Erythroblast (primary cell): ENCODE data around the gene BCL2.

ENCODE experiments used
- DNase-seq, 2 experiments: peaks; one replicate each; lab custom pipeline; 2025; lab: John Stamatoyannopoulos, UW
- GATA1 ChIP-seq: IDR thresholded peaks from 2 replicates; pipeline ENCODE4 v1.6.1; 2011; ENCODE audit warnings: low read depth, mild to moderate bottlenecking, control low read depth, low read length, moderate library complexity
- POLR2A ChIP-seq: IDR thresholded peaks from 2 replicates; pipeline ENCODE4 v1.6.1; 2011; ENCODE audit warnings: mild to moderate bottlenecking, low read length

The BCL2 gene

DNA sequence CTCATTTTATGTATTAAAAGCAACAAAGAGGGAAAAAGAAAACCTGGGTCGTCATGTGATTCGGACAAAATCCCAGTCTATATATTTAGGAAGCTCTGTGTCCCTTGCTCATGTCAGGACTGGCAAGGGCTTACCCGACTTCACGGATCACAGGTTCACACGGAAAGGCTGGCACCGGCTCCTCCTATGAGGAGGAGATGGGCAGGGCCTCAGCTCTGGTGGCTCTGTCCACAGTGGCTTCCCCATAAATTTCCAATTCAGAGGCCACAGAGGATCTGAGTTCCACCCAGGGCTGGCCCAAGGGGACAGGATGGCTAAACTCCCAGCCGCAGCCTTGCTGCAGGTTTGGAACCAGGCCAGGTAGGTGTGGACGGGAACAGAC lies 186.8 kb downstream of the BCL2 start:
- TF ChIP-seq GATA1 (no peak), POLR2A (no peak)
- no peak for DNase-seq

DNA sequence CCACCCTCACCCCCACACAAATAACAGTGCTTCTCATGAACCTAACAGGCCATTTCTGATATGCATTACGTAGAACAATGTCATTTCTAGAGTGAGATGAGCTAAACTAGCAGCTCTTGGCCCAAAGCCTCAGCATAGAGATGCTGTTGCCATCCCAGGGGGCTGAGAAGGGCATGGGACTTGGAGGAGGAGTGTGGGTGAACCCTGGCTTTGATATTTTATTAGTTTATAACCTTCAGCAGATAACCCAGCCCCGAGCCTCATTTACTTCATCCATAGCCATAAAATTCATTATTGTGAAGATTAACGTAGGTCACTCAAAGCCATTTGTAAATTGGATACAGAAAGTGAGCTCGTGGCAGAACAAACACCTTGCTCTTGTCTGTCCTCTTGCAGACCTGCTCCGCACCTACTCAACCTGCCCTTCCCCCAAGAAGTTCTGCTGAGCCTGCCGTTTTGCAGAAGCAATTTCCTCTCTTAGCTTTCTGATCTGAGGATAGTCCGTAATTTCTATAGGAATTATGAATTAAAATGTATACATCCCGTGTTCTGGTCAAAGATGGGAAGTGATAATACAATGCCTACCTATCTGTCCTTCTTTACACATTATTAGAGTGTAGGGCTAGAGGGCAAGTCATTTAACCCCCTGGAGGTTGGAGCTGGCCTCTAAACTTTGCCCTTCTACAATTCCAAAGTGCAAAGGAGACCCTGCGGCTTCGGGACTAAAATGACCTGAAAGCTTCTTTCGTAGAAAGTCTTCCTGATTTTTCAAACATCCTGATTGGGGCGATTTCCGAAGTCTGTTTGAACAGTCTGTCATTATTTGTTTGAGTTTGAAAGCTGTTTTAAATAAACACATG lies 187.4 kb downstream of the BCL2 start:
- no peak for TF ChIP-seq GATA1
- no peak for TF ChIP-seq POLR2A
- no peak for DNase-seq

DNA sequence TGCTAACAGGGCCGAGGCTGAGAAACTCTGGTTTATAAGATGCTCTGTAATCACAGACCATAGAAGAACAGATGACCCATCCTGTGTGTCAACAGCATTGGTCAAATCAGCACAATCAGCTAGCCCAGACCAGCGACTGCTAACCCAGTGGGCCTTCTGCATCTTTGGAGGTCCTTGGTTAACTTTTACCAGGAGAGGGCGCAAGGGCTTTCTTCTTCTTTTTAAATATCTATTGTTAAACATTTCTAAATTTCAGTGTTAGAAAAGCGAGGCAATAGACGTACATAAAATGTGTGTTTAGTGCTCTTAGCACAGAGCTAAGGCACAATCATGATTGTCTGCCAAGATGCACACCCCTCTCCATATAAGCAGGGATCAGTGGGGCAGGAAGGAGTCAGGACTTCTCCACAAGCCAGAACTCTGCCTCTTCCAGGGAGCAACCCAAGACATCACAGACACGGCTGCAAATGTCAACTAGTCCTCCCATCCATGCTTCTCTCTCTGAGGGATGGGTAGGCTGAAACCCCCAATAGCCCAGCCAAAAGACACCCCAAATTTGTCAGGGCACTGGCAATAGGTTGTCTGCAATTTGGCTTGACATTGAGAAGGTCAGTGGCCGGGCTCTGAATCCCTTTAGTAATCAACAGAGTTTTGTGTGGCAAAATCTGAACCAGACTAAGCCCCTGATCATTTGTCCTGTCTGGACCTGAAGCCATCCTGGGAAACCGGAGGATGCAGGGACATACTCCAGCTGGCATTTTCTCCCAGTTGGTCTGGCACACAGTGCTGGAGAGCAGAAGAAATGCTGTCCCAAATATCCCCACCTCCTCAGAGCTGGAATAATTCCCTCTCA lies 188.2 kb downstream of the BCL2 start:
- DNase-seq: peak; percentile 48 to 58
- TF ChIP-seq POLR2A: no peak
- TF ChIP-seq GATA1: no peak

DNA sequence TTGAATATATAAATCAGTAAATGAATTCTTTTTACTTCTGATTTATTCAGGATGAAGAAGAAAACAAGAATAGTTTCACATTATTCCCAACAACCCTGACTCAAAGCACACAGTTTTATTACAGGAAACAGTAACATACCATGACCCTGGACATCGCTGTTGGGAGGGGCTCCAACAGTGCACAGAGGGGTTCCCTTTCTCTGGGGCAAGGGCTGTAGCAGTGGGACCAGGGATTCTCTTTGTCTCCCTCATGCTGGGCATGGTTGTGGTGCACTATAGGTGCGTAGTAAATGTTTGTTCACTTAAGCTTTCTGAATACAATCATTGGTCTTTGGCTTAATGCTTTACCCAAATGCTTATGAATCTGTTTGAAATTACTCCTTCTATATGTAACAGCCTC lies 189.4 kb downstream of the BCL2 start:
- no peak for TF ChIP-seq GATA1
- TF ChIP-seq POLR2A: no peak
- DNase-seq: no peak

DNA sequence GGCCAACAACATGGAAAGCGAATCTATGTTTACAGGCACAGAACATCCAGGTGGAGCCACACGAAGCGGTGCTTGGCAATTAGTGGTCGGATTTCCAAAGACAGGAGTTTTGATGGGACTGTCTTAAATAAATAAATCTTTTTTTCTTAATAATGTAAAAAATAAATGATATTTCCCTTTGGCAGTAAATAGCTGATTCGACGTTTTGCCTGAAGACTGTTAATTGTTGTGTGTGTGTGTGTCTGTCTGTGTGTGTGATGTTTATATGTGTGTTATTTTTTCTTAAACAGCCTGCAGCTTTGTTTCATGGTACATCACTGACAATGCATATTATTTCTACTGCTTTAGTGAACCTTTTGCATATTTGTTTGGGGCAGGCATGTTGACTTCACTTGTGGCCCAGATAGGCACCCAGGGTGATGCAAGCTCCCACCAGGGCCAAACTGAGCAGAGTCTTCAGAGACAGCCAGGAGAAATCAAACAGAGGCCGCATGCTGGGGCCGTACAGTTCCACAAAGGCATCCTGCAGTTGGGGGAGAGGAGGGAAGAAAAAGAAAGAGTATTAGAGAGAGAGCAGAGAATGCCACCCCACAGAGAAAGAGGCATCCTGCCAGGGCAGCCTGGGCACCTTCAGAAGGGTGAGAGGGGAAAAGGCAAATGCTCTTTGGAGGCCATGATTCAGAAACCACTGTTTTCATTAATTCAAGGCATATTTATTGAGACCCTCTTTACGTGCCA lies 191.2 kb downstream of the BCL2 start:
- no peak for TF ChIP-seq GATA1
- TF ChIP-seq POLR2A: no peak
- DNase-seq: no peak

DNA sequence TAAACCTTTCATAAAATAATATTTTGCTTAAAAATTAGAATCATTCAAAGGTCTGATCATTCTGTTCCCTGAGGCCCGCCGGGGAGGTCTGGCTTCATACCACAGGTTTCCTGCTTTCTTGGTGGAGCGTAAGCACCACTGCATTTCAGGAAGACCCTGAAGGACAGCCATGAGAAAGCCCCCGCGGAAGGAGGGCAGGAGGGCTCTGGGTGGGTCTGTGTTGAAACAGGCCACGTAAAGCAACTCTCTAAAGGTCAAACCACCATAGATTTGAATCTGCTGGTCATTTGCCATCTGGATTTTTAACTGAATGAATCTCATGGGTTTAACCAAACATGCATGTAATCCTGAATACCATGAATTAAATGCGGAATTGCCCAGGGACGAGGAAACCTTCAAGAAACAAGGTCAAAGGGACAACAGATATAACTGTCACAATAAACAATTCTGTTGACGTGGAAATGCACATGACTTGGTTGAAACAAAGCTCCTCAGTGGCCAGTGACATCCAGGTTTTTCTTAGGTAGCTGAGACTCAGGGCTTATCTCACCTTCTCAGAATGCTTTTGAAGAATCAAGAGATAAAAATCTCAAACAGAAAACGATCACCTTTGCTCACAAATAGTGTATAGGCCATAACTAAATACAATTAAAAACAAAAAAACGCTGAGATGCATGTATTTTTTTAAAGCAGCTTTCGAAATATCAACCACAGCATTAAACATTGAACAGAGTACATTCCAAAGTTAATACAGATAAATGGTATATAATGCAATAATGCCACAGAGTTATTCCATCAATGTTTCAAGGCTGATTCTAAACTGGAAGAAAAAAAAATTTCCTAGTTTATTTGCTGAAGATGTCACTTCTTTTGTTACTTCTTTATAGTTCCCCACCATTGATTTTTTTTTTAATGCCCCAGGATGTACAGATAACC lies 193.2 kb downstream of the BCL2 start:
- DNase-seq: no peak
- no peak for TF ChIP-seq POLR2A
- no peak for TF ChIP-seq GATA1

GRCh38 chr18:63120620-63121019 lies 198.9 kb downstream of the BCL2 start:
- no peak for DNase-seq
- TF ChIP-seq GATA1: no peak
- no peak for TF ChIP-seq POLR2A

- no peak for TF ChIP-seq POLR2A
- TF ChIP-seq GATA1: no peak
- DNase-seq: peak in 1 of 2 experiments; percentile 10
Measured at GRCh38 chr18:63119647-63120046, 199.9 kb downstream of the BCL2 start.

DNA sequence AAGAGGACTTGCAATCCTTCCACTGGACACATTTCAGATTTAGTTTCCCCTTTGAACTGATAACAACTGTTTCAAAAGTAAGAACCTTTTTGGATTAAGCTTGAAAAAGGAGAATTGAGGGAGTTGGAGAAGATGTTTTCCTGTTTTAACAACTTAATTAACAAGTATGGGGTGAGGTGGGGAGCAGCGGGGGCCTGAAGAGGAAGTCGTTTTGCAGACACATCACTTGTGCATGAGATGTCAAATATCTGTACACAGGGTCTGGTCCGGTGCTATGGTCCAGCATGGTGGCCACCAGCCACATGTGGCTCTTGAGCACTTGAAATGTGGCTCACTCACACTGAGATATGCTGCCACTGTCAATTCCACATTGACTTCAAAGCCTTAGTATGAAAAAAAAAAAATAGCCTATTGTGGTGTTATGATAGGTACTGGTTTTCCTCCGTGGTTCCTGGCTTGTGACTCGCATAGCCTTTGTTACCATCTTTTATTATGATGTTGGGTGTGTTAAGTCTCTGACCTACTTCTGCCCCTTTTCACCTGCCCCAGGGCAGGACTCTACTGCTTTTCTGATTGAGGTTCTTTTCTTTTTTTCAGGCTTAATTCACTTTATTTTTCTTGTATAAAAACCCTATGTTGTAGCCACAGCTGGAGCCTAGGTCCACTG lies 205.5 kb downstream of the BCL2 start:
- TF ChIP-seq GATA1 (no peak), POLR2A (no peak)
- DNase-seq: no peak

GRCh38 chr18:63112706-63113105 lies 206.9 kb downstream of the BCL2 start:
- no peak for DNase-seq
- no peak for TF ChIP-seq GATA1
- TF ChIP-seq POLR2A: no peak

GRCh38 chr18:63111671-63112402 lies 207.7 kb downstream of the BCL2 start:
- TF ChIP-seq GATA1 (no peak), POLR2A (no peak)
- peak in 1 of 2 experiments; percentile 29 for DNase-seq

DNA sequence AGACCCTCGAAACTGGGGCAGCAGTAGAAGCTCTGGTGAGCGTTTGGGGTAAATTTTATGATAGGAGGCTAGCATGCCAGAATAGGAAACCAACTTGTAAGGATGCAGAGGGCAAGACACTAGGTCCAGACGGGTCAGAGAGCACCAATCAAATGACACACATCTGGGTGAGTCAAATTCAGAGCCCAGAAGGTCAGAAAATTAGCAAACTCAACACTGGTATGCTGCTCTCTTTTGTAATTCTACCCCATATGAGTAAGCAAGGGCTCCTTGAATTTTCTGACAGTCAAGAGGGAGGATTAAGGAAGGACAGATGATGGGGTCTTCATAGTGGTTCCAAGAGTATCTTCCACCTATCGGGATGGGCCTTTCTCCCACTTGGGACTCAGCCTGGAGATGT lies 209.8 kb downstream of the BCL2 start:
- TF ChIP-seq GATA1 (no peak), POLR2A (no peak)

More for the DNA sequence above, 209.8 kb downstream of the BCL2 start:
- DNase-seq: no peak
